Stimulated activated CD4-positive, alpha-beta T cell treated with anti-CD3 and anti-CD28 coated beads, Interleukin-1b, Interleukin-23, amount 100 ng/mL, for 4 hours (primary cell): ENCODE measurements around the gene ZBTB48.

ENCODE experiments used
- DNase-seq, 2 donors: peaks; one replicate each; pipeline ENCODE4 v3.0.0-alpha.2; 2020; ENCODE audit warnings: low read depth in 2 of 2

Gene ZBTB48

GRCh38 chr1:6612641-6613360 is 33.0 kb downstream of the ZBTB48 start:
- DNase-seq, result no peak

DNA sequence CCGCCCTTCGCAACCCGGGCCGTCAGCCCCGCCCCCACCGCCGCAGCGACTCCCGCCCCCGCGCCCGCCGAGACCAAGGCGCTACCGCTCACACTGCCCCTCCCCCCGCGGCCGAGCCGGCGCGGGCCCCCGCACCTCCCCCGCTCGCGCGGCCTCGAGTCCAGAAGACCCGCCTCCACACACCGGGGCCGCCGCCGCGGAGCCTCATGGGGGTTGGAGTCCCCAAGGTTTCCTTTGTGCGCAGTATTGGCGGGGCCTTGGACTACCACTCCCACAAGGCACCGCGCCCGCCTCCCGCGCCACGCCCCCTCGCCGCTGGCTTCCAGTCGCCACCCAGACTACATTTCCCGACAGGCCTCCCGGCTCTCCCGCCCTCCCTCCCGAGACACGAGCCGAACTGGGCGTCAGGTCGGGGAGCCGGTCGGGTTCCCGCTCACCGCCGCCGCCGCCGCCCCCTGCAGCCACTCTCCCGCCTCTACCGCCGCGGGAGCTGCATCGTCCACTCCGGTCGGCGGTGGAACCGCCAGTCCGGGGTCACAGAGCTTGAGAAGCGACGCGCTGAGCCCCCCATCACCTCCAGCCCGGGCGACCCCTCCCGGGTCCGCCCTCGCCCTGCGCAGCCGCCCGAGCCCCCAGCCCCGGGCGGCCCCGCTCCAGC is 33.7 kb downstream of the ZBTB48 start, which contains the start of gene PHF13:
Gene PHF13 (plus strand): TSS at position 371 of the 658 bp plus-strand sequence. CDS start 336 bp downstream, outside the sequence.
- DNase-seq, result peak; percentile 99

DNA sequence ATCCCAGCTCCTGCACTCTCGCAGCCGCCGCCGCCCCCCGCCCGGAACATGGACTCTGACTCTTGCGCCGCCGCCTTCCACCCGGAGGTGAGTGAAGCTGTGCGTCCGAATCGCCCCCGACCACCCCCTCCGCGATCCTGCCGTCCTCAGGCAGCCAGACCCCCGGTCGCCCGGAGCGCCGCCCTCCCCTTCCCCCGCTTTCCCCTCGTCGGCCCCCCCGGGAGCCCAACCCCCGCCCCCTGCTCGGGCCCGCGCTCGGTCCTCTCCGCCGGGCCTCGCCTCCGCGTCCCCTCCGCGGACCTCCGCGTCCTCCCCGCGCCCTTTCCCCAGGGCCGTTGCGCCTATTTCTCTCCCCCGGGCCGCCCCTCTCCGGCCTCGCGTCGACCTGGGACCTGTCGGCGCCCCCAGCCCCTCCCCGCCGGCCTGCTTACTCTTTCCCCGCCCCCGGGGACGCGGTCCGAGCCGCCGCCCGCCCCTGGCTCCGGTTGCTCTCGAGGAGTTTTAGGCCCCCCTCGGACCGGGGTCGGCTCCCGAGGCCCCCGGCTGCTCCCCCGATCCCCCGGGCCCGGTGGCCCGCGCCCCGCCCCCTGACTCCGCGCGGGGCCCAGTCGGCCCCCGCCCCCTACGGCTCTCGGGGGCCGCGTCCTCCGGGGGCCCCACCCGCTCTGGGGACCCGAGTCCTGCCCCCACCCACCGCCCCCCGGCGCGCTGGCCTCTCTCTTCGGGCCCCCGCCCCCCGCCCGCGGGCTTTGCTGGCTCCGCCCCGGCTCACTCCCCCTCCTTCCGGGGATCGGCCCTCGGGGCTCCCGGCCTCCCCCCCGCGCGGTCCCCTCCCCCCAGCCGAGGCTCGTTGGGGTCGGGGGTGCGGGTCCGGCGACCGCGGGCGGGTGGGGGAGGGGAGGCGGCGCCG is 34.5 kb downstream of the ZBTB48 start:
- DNase-seq, result peak in 1 of 2 donors; percentile 64

DNA sequence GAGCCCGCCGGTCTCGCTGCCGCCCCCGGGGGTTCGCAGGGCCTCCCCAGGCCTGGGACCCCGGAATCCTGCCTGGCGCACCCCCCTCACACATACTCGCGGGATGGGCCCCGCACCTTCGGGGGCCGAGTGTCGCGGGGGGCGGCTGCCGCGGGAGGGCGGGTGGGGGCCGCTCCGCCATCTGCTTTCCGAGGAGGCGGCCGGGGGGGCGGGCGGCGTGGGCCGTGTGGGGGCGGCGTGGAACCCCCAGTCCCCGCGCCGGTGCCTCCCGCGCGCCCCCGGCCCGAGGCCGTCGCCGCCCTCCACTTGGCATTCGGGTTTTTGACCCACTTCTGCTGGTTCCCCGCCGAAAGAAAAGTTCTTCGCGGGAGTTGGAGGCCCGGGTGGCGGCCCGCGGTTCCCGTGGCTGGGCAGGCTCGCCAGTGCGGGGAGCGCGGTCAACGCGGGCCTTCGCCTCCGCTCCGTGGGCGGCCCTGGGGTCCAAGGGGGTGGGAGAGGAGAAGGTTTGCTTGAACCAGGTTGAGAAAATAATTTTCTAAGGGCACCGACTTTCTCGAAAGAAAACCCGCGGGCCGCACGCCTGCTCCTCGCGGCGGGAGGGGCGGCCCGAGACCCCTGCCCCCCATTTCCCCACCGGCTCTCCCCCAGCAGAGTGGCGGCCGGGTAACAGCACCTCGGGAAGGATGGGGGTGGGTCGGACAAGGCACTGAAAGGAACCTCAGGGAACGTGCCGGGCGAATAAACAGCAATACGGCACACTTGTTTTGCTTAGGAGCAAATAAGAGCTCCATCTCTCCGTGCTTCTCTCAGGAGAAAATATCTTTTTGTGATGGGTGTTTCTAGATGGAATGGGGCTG is 35.4 kb downstream of the ZBTB48 start:
- DNase-seq, result no peak

DNA sequence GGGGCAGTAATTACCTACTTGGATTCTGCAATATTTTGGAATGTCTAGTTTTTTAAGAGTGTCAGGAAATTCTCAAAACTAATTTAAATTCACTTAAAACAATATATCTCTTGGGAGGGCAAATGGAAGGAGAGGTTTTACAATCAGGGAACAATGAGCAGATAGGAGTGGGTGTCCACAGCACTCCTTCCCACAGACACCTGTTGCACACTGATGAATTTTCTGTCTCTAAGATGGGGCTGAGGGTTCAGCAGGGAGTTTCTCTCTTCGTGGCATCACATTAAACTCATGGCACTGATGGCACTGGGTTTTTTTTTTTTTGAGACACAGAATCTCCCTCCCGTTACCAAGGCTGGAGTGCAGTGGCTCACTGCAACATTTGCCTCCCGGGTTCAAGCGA is 39.3 kb downstream of the ZBTB48 start:
- no peak for DNase-seq

GRCh38 chr1:6621429-6622391 is 41.9 kb downstream of the ZBTB48 start:
- DNase-seq, result no peak

DNA sequence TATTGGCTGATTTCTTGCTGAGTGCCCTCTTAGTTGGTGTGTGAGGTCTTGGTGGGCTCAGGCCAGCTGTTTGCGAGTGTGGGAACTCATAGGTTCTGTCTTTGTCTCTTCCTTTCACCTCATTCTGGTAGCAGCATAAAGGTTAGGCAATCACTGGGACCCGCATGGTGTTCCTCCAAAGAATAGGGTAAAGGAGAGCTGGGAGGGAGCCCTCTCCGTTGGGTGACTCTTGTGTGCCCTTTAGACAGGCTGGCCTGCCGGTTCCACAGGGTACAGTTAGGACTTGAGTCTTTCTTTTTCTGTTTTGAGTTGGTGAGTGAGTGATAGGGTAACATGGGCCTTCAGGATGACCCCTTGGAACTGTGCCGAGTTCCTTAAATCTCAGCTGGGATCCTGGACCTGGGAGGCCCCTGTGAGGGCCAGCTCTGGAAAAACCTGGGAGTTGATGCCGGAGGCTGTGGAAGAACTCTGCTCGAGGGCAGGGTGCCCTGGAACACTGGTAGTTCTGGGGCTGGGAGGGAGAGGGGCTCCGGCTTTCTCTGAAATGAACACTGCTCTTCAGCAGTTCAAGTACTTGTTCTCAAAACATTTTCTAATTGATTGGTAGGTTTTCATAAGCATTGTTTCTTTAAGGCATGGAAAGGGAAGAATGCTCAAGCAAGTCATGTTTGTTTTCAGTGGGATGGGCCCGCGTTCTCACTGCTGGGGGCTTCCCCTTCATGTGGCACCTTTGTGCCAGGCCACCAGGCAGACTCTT is 42.8 kb downstream of the ZBTB48 start:
- no peak for DNase-seq

- DNase-seq, result no peak
Measured at GRCh38 chr1:6623269-6623965, 43.6 kb downstream of the ZBTB48 start.

DNA sequence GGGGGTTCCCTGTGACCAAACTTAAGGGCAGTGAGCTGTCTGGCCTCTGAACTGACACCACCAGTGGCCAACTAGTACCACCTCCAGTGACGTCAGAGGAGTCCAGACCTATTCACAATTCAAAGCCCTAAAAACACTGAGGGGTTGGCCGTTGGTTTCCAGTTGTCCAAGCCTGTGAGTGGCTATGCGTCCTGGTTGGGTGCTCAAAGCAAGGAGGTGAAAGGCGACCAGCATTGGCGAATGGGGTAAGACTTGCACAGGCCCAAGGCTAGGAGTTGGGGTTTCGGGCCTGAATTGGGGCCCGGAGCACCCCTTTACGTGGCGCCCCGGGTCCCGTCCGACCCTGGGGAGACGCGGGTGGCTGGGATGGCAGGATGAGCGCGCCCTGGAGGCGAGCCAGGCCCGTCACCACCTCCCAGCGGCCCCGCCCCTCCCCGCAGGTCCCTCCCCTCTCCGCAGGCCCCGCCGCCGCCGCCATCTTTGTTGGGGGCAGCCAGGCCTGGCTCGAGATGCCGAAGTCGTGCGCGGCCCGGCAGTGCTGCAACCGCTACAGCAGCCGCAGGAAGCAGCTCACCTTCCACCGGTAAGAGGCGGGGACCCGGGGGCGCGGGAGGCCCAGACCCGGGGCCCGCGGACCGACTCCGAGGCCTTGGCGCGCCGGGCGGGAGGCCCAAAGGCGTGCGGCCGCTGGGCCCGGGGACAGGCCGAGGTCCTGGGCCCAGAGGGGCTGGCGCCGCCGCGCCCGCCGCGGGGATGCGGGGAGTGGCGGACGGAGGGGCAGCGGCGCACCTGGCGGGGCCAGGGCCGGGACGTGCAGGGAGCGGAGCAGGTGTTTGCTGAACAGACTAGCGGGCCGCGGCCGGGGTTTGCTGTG is 45.2 kb downstream of the ZBTB48 start, which contains the start of gene THAP3:
Gene THAP3 (plus strand): TSS at position 159 of the 874 bp plus-strand sequence. CDS start 351 bp downstream, at position 510.
- peak; percentile 84 to 92 for DNase-seq

DNA sequence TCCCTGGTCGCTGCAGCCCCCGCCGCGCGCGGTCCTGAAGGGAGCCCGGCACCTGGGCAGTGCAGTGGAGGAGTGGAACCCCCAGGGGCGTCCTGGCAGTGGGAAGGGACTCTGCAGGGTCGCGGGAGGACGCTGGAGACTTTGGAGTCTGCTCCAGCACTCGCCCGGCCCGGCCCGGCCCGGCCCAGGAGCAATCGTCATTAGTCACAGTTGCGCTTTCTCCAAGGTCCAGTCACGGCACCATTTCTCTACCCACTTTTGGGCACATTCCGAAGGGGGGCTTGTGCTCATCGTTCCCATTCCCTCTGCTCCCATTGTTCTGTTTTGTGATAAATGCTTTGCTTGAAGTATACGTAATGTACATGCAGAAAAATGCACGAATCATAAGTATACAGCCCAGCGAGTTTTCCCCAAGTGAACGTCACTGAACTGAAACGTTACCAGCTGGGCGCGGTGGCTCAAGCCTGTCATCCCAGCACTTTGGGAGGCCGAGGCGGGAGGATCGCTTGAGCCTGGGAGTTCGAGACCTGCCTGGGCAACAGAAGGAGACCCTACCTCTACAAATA is 45.9 kb downstream of the ZBTB48 start:
- DNase-seq, result no peak

DNA sequence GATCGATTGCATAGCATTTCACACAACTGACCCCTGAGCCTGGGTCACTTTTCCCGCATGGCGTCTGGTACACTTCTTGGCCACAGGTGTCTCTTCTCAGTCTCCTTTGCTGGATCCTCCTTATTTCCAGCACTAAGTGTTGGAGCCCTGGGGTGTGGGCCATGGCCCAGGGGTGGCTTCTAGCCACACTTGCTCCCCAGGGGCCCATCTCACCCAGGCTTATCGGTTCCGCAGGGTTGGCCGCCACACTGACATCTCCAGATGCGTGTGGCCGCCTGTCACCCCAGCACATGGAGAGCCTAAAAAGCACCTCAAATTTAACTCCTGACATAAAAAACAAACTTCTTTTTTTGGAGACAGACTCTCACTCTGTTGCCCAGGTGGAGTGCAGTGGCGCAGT is 47.2 kb downstream of the ZBTB48 start:
- DNase-seq, result no peak

DNA sequence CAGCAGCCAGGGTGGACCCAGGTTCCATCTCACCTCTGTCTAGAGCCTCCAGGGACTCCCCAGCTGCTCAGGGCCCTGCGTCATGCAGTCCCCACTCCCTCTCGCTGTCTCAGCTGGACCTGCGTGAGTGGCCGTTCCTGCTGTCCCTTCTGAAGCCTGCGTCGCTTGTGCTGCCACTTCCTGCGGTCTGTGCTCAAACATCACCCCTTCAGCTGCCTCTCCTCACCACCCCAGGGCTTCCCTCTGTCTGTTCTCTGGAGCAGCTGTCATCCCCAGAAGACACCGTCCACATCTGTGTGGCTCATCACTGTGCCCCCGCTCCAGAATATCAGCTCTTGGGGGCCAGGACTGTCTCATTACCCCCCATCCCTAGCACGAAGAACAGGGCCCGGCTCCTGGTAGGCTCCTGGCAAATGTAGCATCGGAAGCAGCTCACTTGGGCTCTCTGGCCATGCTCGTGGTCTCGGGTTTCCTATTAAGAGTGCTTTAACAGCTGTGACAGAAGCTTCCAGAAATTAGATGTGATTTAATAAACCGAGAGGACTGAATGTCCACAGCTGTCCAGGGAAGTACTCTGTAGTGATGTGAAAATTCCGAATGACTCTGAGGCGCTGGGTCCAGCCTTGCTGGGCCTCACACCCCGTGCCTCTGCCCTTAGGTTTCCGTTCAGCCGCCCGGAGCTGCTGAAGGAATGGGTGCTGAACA is 48.2 kb downstream of the ZBTB48 start:
- no peak for DNase-seq

DNA sequence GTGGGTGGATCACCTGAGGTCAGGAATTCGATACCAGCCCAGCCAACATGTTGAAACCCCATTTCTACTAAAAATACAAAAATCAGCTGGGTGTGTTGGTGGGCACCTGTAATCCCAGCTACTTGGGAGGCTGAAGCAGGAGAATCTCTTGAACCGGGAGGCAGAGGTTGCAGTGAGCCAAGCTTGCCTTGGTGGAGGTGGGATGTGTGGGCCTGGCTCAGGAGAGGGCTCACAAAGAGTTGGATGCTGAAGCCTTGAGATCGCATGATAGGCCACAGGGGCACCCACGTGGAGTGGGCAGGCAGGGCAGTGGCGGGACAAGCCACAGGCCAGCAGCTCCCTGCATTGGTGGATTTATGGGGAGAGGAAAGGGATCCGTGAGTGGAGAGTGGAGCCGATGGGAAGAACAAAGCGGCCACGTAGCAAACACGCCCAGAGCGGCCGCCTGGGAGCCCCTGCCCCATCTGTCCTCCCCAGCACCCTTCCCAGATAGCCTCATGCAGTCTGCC is 49.2 kb downstream of the ZBTB48 start:
- DNase-seq, result no peak

DNA sequence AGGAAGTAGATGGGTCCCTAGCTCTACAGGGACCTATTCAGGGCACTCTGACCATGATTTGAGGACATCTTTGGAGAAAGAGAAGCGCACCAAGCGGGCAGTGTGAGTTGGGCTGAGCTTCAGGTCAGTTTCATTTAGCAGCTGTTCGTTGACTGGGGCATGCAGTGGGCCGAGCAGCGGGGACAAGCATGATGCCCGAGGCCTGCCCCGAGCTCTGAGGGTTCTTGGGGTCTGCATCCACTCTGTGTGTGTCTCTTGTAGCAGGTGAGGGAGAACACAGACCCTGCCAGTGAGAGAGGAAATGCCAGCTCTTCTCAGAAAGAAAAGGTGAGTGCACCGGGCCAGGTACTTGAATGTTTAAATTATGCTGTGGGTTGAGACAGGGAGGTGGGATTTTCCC is 50.2 kb downstream of the ZBTB48 start:
- no peak for DNase-seq

DNA sequence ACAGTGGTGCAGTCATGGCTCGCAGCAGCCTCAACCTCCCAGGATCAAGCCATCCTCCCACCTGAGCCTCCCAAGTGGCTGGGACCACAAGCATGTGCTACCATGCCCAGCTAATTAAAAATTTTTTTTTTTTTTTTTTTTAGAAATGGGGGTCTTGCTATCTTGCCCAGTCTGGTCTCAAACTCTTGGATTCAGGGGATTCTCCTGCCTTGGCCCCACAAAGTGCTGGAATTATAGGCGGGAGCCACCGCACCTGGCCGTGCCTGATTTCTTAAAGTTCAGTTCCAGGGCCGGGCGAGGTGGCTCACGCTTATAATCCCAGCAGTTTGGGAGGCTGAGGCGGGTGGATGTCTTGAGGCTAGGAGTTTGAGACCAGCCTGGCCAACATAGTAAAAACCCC is 51.3 kb downstream of the ZBTB48 start:
- no peak for DNase-seq
